HepG2 (cell line): ENCODE measurements around the gene LRP10. TPM values are rescaled to one million over a fixed set of nuclear protein-coding genes. Genes with fewer than 3 reads are reported as not detected.
A peak's percentile ranks its signal among the peaks of the same experiment; 100 is the strongest.

Source experiments
- CBX5 ChIP-seq: sonication (generic); formaldehyde crosslinking; IDR thresholded peaks from 2 replicates; pipeline ENCODE4 v1.4.0; 2020; ENCODE audit warnings: missing genetic modification reagents, borderline replicate concordance
- RXRB ChIP-seq: IDR thresholded peaks from 2 replicates; pipeline ENCODE4 v1.6.1; 2016; ENCODE audit warnings: borderline replicate concordance, missing genetic modification reagents, missing compliant biosample characterization
- TEAD3 ChIP-seq: optimal IDR thresholded peaks from 2 replicates; pipeline ENCODE3; 2016; ENCODE audit warnings: borderline replicate concordance
- ZNF431 ChIP-seq: sonication (generic); formaldehyde crosslinking; IDR thresholded peaks from 2 replicates; pipeline ENCODE4 v1.9.0; 2022; ENCODE audit warnings: missing genetic modification reagents, low read depth, mild to moderate bottlenecking, borderline replicate concordance
- ZNF766 ChIP-seq: sonication (generic); formaldehyde crosslinking; IDR thresholded peaks from 2 replicates; pipeline ENCODE4 v1.5.0; 2020; ENCODE audit warnings: missing genetic modification reagents, borderline replicate concordance
- ZNF790 ChIP-seq: sonication (generic); formaldehyde crosslinking; IDR thresholded peaks from 2 replicates; pipeline ENCODE4 v1.8.0; 2022; ENCODE audit warnings: missing genetic modification reagents, mild to moderate bottlenecking, borderline replicate concordance
- polyA plus RNA-seq, 8 experiments: library from polyadenylated mRNA; depleted of rRNA in 3 of 8; stranded (reverse) in 7 of 8; unstranded in 1 of 8; fragments of >200 nt; fragmentation: Illumina TruSeq in 4 of 8; extraction: Trizol in 4 of 8; gene quantifications; 2 replicates each; pipeline versions ENCODE4 v1.2.1 to v1.2.3, GENCODE V29; 2011 to 2016; ENCODE audit warnings: low read depth in 4 of 8, missing spikeins in 1 of 8, mixed read lengths in 1 of 8; ENCODE audit not compliant: insufficient read depth in 1 of 8
- total RNA-seq, 5 experiments: library from RNA; depleted of rRNA; stranded (reverse); fragments of >200 nt; fragmentation: Illumina TruSeq; extraction: Trizol; gene quantifications; 2 replicates each; pipeline ENCODE4 v1.2.3, GENCODE V29; 2016; ENCODE audit warnings: low read depth in 1 of 5
- TF ChIP-seq, protein P1 (sequence below): IDR thresholded peaks from 2 replicates; pipeline ENCODE4 v1.6.1; 2018; ENCODE audit warnings: missing genetic modification reagents, mild to moderate bottlenecking, missing compliant biosample characterization
- TF ChIP-seq, protein P2 (sequence below): sonication (generic); formaldehyde crosslinking; IDR thresholded peaks from 2 replicates; pipeline ENCODE4 v1.4.0; 2020; ENCODE audit warnings: missing genetic modification reagents, borderline replicate concordance
- TF ChIP-seq, protein P3 (sequence below): IDR thresholded peaks from 2 replicates; pipeline ENCODE4 v1.6.1; 2016; ENCODE audit warnings: missing compliant biosample characterization, missing genetic modification reagents, borderline replicate concordance
- TF ChIP-seq, protein P4 (sequence below), 2 experiments: sonication (generic) in 1 of 2; formaldehyde crosslinking in 1 of 2; IDR thresholded peaks; 2 replicates each; pipeline versions ENCODE4 v1.5.1 to v1.6.1; 2011 to 2020; ENCODE audit warnings: borderline replicate concordance in 1 of 2, low read depth in 1 of 2, low read length in 1 of 2, mild to moderate bottlenecking in 1 of 2, missing genetic modification reagents in 1 of 2, moderate library complexity in 1 of 2
- TF ChIP-seq, protein P5 (sequence below): sonication (generic); formaldehyde crosslinking; IDR thresholded peaks from 2 replicates; pipeline ENCODE4 v1.4.0; 2020; ENCODE audit warnings: missing genetic modification reagents
- TF ChIP-seq, protein P6 (sequence below): sonication (generic); formaldehyde crosslinking; IDR thresholded peaks from 2 replicates; pipeline ENCODE4 v1.5.0; 2020; ENCODE audit warnings: missing genetic modification reagents
- TF ChIP-seq, protein P7 (sequence below): sonication (generic); formaldehyde crosslinking; IDR thresholded peaks from 2 replicates; pipeline ENCODE4 v1.4.0; 2020; ENCODE audit warnings: missing genetic modification reagents, borderline replicate concordance

The LRP10 gene
- total and polyA plus RNA-seq, 2 of the 13 experiments (the other 11 are each of a cell fraction or from before 2014, with no cell fraction given), result 16.9 to 45.2 TPM

DNA sequence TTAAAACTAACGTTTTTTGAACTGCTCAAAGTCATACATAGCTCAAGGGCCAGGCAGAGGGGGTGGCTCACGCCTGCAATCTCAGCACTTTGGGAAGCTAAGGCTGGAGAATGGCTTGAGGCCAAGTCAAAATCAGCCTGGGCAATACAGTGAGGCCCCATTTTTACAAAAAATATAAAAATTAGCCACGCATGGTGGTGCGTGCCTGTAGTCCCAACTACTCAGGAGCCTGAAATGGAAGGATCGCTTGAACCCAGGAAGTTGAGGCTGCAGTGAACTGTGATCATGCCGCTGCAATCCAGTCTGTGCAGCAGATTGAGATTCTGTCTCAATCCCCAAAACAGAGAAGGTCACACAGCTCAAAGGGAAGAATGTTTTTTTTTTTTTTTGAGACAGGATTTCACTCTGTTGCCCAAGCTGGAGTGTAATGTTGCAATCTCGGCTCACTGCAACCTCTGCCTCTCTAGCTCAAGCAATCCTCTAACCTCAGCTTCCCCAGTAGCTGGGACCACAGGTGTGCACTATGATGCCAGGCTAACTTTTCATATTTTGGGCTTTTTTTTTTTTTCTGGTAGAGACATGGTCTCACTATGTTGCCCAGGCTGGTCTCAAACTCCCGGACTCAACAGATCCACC, 44.5 kb downstream of the LRP10 start (continued):
- TF ChIP-seq RXRB (CRISPR knock-in tag), result no peak; the same call in 1 of the 2 replicates
- TF ChIP-seq, protein P1, sequence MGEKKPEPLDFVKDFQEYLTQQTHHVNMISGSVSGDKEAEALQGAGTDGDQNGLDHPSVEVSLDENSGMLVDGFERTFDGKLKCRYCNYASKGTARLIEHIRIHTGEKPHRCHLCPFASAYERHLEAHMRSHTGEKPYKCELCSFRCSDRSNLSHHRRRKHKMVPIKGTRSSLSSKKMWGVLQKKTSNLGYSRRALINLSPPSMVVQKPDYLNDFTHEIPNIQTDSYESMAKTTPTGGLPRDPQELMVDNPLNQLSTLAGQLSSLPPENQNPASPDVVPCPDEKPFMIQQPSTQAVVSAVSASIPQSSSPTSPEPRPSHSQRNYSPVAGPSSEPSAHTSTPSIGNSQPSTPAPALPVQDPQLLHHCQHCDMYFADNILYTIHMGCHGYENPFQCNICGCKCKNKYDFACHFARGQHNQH (CRISPR knock-in tag), result 0 out of 2 replicates have a peak, but pooled peaks have one; percentile 49
- 0 out of 2 replicates have a peak, but pooled peaks have one; percentile 61 for TF ChIP-seq CBX5
- TF ChIP-seq TEAD3, result peak; percentile 70
- TF ChIP-seq, protein P2, sequence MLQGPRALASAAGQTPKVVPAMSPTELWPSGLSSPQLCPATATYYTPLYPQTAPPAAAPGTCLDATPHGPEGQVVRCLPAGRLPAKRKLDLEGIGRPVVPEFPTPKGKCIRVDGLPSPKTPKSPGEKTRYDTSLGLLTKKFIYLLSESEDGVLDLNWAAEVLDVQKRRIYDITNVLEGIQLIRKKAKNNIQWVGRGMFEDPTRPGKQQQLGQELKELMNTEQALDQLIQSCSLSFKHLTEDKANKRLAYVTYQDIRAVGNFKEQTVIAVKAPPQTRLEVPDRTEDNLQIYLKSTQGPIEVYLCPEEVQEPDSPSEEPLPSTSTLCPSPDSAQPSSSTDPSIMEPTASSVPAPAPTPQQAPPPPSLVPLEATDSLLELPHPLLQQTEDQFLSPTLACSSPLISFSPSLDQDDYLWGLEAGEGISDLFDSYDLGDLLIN (CRISPR knock-in tag), result no peak
- TF ChIP-seq, protein P3, sequence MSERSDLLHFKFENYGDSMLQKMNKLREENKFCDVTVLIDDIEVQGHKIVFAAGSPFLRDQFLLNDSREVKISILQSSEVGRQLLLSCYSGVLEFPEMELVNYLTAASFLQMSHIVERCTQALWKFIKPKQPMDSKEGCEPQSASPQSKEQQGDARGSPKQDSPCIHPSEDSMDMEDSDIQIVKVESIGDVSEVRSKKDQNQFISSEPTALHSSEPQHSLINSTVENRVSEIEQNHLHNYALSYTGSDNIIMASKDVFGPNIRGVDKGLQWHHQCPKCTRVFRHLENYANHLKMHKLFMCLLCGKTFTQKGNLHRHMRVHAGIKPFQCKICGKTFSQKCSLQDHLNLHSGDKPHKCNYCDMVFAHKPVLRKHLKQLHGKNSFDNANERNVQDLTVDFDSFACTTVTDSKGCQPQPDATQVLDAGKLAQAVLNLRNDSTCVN (CRISPR knock-in tag), result 0 out of 2 replicates have a peak, but pooled peaks have one; percentile 32
- TF ChIP-seq, protein P4, sequence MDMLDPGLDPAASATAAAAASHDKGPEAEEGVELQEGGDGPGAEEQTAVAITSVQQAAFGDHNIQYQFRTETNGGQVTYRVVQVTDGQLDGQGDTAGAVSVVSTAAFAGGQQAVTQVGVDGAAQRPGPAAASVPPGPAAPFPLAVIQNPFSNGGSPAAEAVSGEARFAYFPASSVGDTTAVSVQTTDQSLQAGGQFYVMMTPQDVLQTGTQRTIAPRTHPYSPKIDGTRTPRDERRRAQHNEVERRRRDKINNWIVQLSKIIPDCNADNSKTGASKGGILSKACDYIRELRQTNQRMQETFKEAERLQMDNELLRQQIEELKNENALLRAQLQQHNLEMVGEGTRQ (IDR thresholded peaks at IDR 0.05; ENCODE audit: low read depth, low read length), result no peak
- TF ChIP-seq, protein P4 (CRISPR knock-in tag; IDR thresholded peaks at IDR 0.05; ENCODE audit: borderline replicate concordance), result peak; percentile 51; the same call in 1 of the 2 replicates
- TF ChIP-seq ZNF766 (CRISPR knock-in tag), result peak; percentile 70
- 0 out of 2 replicates have a peak, but pooled peaks have one; percentile 40 for TF ChIP-seq ZNF431 (CRISPR knock-in tag)
- no peak for TF ChIP-seq ZNF790 (CRISPR knock-in tag)
- TF ChIP-seq, protein P5, sequence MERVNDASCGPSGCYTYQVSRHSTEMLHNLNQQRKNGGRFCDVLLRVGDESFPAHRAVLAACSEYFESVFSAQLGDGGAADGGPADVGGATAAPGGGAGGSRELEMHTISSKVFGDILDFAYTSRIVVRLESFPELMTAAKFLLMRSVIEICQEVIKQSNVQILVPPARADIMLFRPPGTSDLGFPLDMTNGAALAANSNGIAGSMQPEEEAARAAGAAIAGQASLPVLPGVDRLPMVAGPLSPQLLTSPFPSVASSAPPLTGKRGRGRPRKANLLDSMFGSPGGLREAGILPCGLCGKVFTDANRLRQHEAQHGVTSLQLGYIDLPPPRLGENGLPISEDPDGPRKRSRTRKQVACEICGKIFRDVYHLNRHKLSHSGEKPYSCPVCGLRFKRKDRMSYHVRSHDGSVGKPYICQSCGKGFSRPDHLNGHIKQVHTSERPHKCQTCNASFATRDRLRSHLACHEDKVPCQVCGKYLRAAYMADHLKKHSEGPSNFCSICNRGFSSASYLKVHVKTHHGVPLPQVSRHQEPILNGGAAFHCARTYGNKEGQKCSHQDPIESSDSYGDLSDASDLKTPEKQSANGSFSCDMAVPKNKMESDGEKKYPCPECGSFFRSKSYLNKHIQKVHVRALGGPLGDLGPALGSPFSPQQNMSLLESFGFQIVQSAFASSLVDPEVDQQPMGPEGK, result 0 out of 2 replicates have a peak, but pooled peaks have one; percentile 27
- TF ChIP-seq, protein P6, sequence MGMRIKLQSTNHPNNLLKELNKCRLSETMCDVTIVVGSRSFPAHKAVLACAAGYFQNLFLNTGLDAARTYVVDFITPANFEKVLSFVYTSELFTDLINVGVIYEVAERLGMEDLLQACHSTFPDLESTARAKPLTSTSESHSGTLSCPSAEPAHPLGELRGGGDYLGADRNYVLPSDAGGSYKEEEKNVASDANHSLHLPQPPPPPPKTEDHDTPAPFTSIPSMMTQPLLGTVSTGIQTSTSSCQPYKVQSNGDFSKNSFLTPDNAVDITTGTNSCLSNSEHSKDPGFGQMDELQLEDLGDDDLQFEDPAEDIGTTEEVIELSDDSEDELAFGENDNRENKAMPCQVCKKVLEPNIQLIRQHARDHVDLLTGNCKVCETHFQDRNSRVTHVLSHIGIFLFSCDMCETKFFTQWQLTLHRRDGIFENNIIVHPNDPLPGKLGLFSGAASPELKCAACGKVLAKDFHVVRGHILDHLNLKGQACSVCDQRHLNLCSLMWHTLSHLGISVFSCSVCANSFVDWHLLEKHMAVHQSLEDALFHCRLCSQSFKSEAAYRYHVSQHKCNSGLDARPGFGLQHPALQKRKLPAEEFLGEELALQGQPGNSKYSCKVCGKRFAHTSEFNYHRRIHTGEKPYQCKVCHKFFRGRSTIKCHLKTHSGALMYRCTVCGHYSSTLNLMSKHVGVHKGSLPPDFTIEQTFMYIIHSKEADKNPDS (CRISPR knock-in tag), result no peak
- TF ChIP-seq, protein P7, sequence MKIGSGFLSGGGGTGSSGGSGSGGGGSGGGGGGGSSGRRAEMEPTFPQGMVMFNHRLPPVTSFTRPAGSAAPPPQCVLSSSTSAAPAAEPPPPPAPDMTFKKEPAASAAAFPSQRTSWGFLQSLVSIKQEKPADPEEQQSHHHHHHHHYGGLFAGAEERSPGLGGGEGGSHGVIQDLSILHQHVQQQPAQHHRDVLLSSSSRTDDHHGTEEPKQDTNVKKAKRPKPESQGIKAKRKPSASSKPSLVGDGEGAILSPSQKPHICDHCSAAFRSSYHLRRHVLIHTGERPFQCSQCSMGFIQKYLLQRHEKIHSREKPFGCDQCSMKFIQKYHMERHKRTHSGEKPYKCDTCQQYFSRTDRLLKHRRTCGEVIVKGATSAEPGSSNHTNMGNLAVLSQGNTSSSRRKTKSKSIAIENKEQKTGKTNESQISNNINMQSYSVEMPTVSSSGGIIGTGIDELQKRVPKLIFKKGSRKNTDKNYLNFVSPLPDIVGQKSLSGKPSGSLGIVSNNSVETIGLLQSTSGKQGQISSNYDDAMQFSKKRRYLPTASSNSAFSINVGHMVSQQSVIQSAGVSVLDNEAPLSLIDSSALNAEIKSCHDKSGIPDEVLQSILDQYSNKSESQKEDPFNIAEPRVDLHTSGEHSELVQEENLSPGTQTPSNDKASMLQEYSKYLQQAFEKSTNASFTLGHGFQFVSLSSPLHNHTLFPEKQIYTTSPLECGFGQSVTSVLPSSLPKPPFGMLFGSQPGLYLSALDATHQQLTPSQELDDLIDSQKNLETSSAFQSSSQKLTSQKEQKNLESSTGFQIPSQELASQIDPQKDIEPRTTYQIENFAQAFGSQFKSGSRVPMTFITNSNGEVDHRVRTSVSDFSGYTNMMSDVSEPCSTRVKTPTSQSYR (CRISPR knock-in tag), result no peak
